ENCODE measurements around the gene JAG2. TPM values are rescaled to one million over a fixed set of nuclear protein-coding genes. Genes with fewer than 3 reads are reported as not detected.

JAG2 gene
- total RNA-seq, 3 donors from 2014 or later: 4.2 to 15.4 (median 13.1) TPM

DNA sequence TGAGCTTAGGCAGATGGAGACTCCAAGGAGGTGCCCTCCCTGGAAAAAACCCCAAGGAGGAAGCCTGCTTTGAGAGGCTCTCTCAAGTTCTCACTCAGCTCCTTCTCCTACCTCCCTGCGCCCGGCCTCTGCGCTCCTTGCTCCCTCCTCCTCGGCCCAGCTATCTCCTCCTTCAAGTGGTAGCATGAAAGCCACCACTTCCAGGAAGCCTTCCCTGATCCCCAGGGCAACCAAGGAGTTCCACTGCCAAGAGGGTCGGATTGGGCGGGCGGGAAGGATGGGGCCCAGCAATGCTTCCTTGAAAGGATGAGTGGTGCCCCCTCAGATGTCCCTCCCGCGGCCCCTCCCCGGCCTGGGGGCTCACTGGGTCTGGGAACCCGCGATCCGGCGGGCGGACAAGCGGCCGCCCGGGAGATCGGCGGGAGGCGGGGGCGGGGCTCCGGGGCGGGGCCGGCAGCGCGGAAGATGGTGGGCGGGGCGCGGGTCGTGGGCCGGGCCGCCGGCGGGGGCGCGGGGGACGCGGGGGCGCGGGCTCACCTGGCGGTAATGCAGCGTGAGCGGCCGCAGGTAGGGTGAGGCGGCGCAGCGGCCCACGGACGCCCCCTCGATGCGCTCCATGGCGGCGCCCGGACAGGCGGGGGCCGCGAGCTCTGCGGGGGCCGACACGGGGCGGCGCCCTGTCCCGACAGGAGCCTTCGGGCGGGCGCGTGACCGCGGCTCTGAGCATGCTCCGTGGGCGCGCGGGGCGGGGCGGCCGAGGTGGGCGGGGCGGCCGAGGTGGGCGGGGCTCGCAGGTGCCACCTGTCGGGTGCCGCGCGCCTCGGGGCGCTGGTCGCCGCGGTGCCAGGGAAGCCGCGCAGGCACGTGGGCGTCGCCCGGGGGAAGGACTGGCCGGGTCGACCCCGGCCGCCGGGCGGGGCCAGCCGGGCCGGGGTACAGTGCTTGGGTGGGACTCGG lies 12.3 kb upstream of the JAG2 start, which contains the start of gene NUDT14:
TSS of gene NUDT14 (minus strand) at position 721 of the 957 bp plus-strand sequence. CDS start at position 618, 103 bp downstream.
- H3K27ac ChIP-seq: peak within 1 kb of the TSS; percentile 58 to 83
- no peaks in the 10 kb centered on the region for H3K4me1 ChIP-seq
- peak; percentile 83 to 89 for DNase-seq (ENCODE audit: low spot score in 2 of 2)
- H3K4me3 ChIP-seq: peak within 1 kb of the TSS; percentile 37 to 83 (median 60)
- H3K36me3 ChIP-seq: no peaks in the 10 kb centered on the region
- TF ChIP-seq POLR2AphosphoS5 (IDR thresholded peaks at IDR 0.05) (no peak), CTCF (IDR thresholded peaks at IDR 0.05) (no peak), POLR2A (IDR thresholded peaks at IDR 0.05) (no peak)
- H3K9me3 ChIP-seq: no peaks in the 10 kb centered on the region
- intact Hi-C loops (cut with DNase I; ENCODE audit: low total_unique reads): loop anchor here (2.0 kb wide), 1 partner anchor 72 kb away; no protein-coding TSS in a partner anchor
- no peaks in the 10 kb centered on the region for H3K27me3 ChIP-seq

DNA sequence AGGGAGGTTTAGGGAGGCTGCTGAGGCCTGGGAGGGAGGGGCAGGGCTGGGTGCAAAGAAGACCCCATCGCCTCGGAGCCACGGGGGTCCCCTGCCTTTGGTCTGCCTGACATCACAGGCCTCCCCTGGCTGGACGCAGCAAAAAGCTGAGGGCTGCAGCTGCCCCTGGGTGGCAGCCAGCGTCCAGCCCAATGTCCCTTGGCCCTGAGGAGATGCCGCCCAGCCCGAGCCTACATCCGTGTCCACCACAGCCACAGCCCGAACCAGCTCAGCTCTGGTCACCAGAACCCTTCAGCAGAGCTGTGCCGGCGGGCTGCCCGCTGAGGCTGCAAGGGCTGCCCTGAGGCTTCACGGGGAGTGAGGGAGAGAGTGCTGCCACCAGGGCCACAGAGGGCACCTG lies 10.6 kb upstream of the JAG2 start:
- no peak for TF ChIP-seq POLR2AphosphoS5 (IDR thresholded peaks at IDR 0.05)
- no peak for TF ChIP-seq CTCF (IDR thresholded peaks at IDR 0.05)
- TF ChIP-seq POLR2A (IDR thresholded peaks at IDR 0.05): no peak
- Histone ChIP-seq H3K4me3 (no peak overlapping the region), H3K27me3 (no peaks in the 10 kb centered on the region), H3K4me1 (no peaks in the 10 kb centered on the region), H3K9me3 (no peaks in the 10 kb centered on the region), H3K27ac (no peak overlapping the region), H3K36me3 (no peaks in the 10 kb centered on the region)
- intact Hi-C loops (cut with DNase I; ENCODE audit: low total_unique reads): no loop called here
- DNase-seq (ENCODE audit: low spot score in 2 of 2): no peak

DNA sequence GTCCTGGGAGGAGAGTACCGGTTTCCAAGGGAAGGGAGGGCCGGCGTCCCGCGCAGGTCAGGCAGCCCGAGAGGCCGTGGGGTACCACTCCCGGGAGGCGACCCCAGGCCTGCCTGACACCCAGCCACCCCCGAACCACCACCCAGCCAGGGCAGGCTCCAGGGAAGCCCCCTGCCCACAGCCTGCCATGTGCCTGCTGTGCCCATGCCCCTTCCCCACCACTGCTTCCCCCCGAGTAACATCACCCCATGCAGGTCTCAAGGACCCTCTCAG lies 10.2 kb upstream of the JAG2 start:
- intact Hi-C loops (cut with DNase I; ENCODE audit: low total_unique reads): no loop called here
- no peaks in the 10 kb centered on the region for H3K4me1 ChIP-seq
- no peak for DNase-seq (ENCODE audit: low spot score in 2 of 2)

GRCh38 chr14:105178069-105178867 lies 9.7 kb upstream of the JAG2 start:
- no peak overlapping the region for H3K4me3 ChIP-seq
- TF ChIP-seq POLR2AphosphoS5 (IDR thresholded peaks at IDR 0.05) (no peak), CTCF (IDR thresholded peaks at IDR 0.05) (no peak), POLR2A (IDR thresholded peaks at IDR 0.05) (no peak)
- H3K9me3 ChIP-seq: no peaks in the 10 kb centered on the region
- H3K27ac ChIP-seq: no peak overlapping the region
- intact Hi-C loops (cut with DNase I; ENCODE audit: low total_unique reads): no loop called here
- no peak for DNase-seq (ENCODE audit: low spot score in 2 of 2)
- no peaks in the 10 kb centered on the region for H3K27me3 ChIP-seq
- H3K4me1 ChIP-seq: no peaks in the 10 kb centered on the region
- no peaks in the 10 kb centered on the region for H3K36me3 ChIP-seq

More for the DNA sequence above, 10.2 kb upstream of the JAG2 start:
- Histone ChIP-seq H3K36me3 (no peaks in the 10 kb centered on the region), H3K27me3 (no peaks in the 10 kb centered on the region), H3K4me3 (no peak overlapping the region), H3K9me3 (no peaks in the 10 kb centered on the region), H3K27ac (no peak overlapping the region)
- TF ChIP-seq POLR2AphosphoS5 (IDR thresholded peaks at IDR 0.05) (no peak), POLR2A (IDR thresholded peaks at IDR 0.05) (no peak), CTCF (IDR thresholded peaks at IDR 0.05) (no peak)

GRCh38 chr14:105177082-105177481 lies 8.5 kb upstream of the JAG2 start:
- intact Hi-C loops (cut with DNase I; ENCODE audit: low total_unique reads): no loop called here
- no peaks in the 10 kb centered on the region for H3K27me3 ChIP-seq
- H3K4me3 ChIP-seq: no peak overlapping the region
- no peaks in the 10 kb centered on the region for H3K4me1 ChIP-seq
- no peaks in the 10 kb centered on the region for H3K36me3 ChIP-seq
- TF ChIP-seq POLR2A (IDR thresholded peaks at IDR 0.05) (no peak), CTCF (IDR thresholded peaks at IDR 0.05) (no peak), POLR2AphosphoS5 (IDR thresholded peaks at IDR 0.05) (no peak)
- DNase-seq (ENCODE audit: low spot score in 2 of 2): no peak
- no peak overlapping the region for H3K27ac ChIP-seq
- H3K9me3 ChIP-seq: no peaks in the 10 kb centered on the region

Measured in breast epithelium (tissue), 4 donors.